IMR-90 (cell line): Measurements from ENCODE around the gene CCT4. TPM values are rescaled to one million over a fixed set of nuclear protein-coding genes. Genes with fewer than 3 reads are reported as not detected.

ENCODE experiments used
- ATAC-seq: fragments of 200-7000 bp; cut with Tn5 transposase; 2 replicates; pipeline ENCODE4 v1.9.1; 2020; ENCODE audit warnings: low read depth, mild to moderate bottlenecking, moderate library complexity
- BruUV-seq: library from RNA; stranded (reverse); fragments of 400-500 nt; replicated peaks from 2 replicates; lab custom pipeline; 2021; lab: Mats Ljungman, UMichigan
- CTCF ChIA-PET: fragments of 300-600 bp; formaldehyde crosslinking; extraction: SDS; loops from one replicate; lab custom pipeline; 2021; ENCODE audit warnings: antibody characterized with exemption; lab: Yijun Ruan, JAX
- POLR2A ChIA-PET: fragments of 300-600 bp; sonication (Branson Sonifier 250); formaldehyde crosslinking; loops from one replicate; lab custom pipeline; 2022; ENCODE audit warnings: antibody characterized with exemption; ENCODE audit not compliant: unreplicated experiment; lab: Charles Lee
- DNase-seq: peaks from one replicate; pipeline ENCODE4 v3.0.0; 2013
- H2AFZ ChIP-seq: replicated peaks from 2 replicates; pipeline ENCODE3; 2013; ENCODE audit warnings: low read length, mild to moderate bottlenecking; ENCODE audit not compliant: poor library complexity
- H2AK5ac ChIP-seq: 2 replicates; pipeline ENCODE4 v1.6.1; 2013; ENCODE audit warnings: low read depth, low read length, inconsistent platforms
- H2AK9ac ChIP-seq: replicated peaks from 2 replicates; pipeline ENCODE3; 2013; ENCODE audit warnings: mild to moderate bottlenecking, low read depth, low read length, moderate library complexity; ENCODE audit not compliant: poor library complexity
- H2BK120ac ChIP-seq: 2 replicates; pipeline ENCODE4 v1.6.1; 2013; ENCODE audit warnings: low read depth, low read length, inconsistent platforms
- H2BK15ac ChIP-seq: 3 replicates; pipeline ENCODE4 v1.6.1; 2013; ENCODE audit warnings: low read depth, low read length, inconsistent platforms
- H2BK20ac ChIP-seq: 2 replicates; pipeline ENCODE4 v1.6.1; 2013; ENCODE audit warnings: low read depth, mild to moderate bottlenecking, inconsistent platforms, low read length, moderate library complexity
- H2BK5ac ChIP-seq: 2 replicates; pipeline ENCODE4 v1.6.1; 2013; ENCODE audit warnings: mild to moderate bottlenecking, low read depth, low read length, inconsistent platforms; ENCODE audit not compliant: poor library complexity, severe bottlenecking
- H3K14ac ChIP-seq: replicated peaks from 2 replicates; pipeline ENCODE4 v1.6.1; 2013; ENCODE audit warnings: low read depth, low read length, inconsistent platforms
- H3K18ac ChIP-seq: 2 replicates; pipeline ENCODE4 v1.6.1; 2013; ENCODE audit warnings: low read depth, low read length, control low read depth
- H3K23ac ChIP-seq: 2 replicates; pipeline ENCODE4 v1.6.1; 2013; ENCODE audit warnings: low read depth, low read length, inconsistent platforms
- H3K27ac ChIP-seq: 2 replicates; pipeline ENCODE4 v1.5.1; 2013; ENCODE audit warnings: mild to moderate bottlenecking, control low read depth, low read length; ENCODE audit not compliant: insufficient read depth
- H3K27me3 ChIP-seq: 2 replicates; pipeline ENCODE4 v1.6.1; 2013; ENCODE audit warnings: low read length; ENCODE audit not compliant: control insufficient read depth, insufficient read depth
- H3K36me3 ChIP-seq: 2 replicates; pipeline ENCODE4 v1.6.1; 2013; ENCODE audit warnings: low read length, mixed read lengths; ENCODE audit not compliant: control insufficient read depth, insufficient read depth
- H3K4ac ChIP-seq: 2 replicates; pipeline ENCODE4 v1.6.1; 2013; ENCODE audit warnings: low read depth, low read length, inconsistent platforms
- H3K4me1 ChIP-seq: 2 replicates; pipeline ENCODE4 v1.6.1; 2013; ENCODE audit warnings: low read length, mixed read lengths; ENCODE audit not compliant: control insufficient read depth, insufficient read depth
- H3K4me2 ChIP-seq: 2 replicates; pipeline ENCODE4 v1.6.1; 2013; ENCODE audit warnings: low read depth, mild to moderate bottlenecking, control low read depth, low read length, moderate library complexity
- H3K4me3 ChIP-seq: 2 replicates; pipeline ENCODE4 v1.5.1; 2013; ENCODE audit warnings: low read depth, mild to moderate bottlenecking, control low read depth, low read length, moderate library complexity; ENCODE audit not compliant: insufficient read depth
- H3K56ac ChIP-seq: 2 replicates; pipeline ENCODE4 v1.6.1; 2013; ENCODE audit warnings: low read length, inconsistent platforms; ENCODE audit not compliant: insufficient read depth; ENCODE audit errors: extremely low read depth
- H3K79me1 ChIP-seq, 2 experiments: 2 replicates each; pipeline ENCODE4 v1.6.1; 2013; ENCODE audit warnings: low read length in 2 of 2, inconsistent platforms in 1 of 2, low read depth in 1 of 2
- H3K9ac ChIP-seq: 2 replicates; pipeline ENCODE4 v1.6.1; 2013; ENCODE audit warnings: low read depth, low read length, control low read depth
- H3K9me1 ChIP-seq: 2 replicates; pipeline ENCODE4 v1.6.1; 2013; ENCODE audit warnings: low read length, inconsistent platforms; ENCODE audit not compliant: insufficient read depth
- H3K9me3 ChIP-seq: 2 replicates; pipeline ENCODE4 v1.6.1; 2013; ENCODE audit warnings: low read length; ENCODE audit not compliant: control insufficient read depth, insufficient read depth
- H4K20me1 ChIP-seq: 2 replicates; pipeline ENCODE4 v1.6.1; 2013; ENCODE audit warnings: low read length, inconsistent platforms; ENCODE audit not compliant: insufficient read depth
- H4K5ac ChIP-seq: 2 replicates; pipeline ENCODE4 v1.6.1; 2013; ENCODE audit warnings: mild to moderate bottlenecking, low read depth, low read length, control low read depth
- H4K8ac ChIP-seq, 2 experiments: 2 replicates each; pipeline ENCODE4 v1.6.1; 2013; ENCODE audit warnings: low read depth in 2 of 2, low read length in 2 of 2, control low read depth in 1 of 2, inconsistent platforms in 1 of 2
- H4K91ac ChIP-seq: 2 replicates; pipeline ENCODE4 v1.6.1; 2013; ENCODE audit warnings: low read depth, low read length, inconsistent platforms; ENCODE audit not compliant: insufficient read depth
- BHLHE40 ChIP-seq: fragments of 150-350 bp; IDR thresholded peaks from 2 replicates; pipeline ENCODE4 v1.6.1; 2016; ENCODE audit warnings: mild to moderate bottlenecking, low read depth, low read length
- CEBPB ChIP-seq: IDR thresholded peaks from 2 replicates; pipeline ENCODE4 v1.6.1; 2012; ENCODE audit warnings: low read depth, low read length, improper control_type of control experiment
- FOS ChIP-seq: fragments of 150-350 bp; IDR thresholded peaks from 2 replicates; pipeline ENCODE4 v1.6.1; 2016; ENCODE audit warnings: low read depth, low read length
- MAZ ChIP-seq: IDR thresholded peaks from 2 replicates; pipeline ENCODE4 v1.6.1; 2012; ENCODE audit warnings: low read depth, mild to moderate bottlenecking, low read length, improper control_type of control experiment, moderate library complexity, borderline replicate concordance
- NFE2L2 ChIP-seq: fragments of 150-350 bp; IDR thresholded peaks from 2 replicates; pipeline ENCODE4 v1.6.1; 2016; ENCODE audit warnings: low read depth, mild to moderate bottlenecking, low read length
- POLR2A ChIP-seq: IDR thresholded peaks from 2 replicates; pipeline ENCODE4 v1.6.1; 2012; ENCODE audit warnings: mild to moderate bottlenecking, low read depth, low read length
- RCOR1 ChIP-seq: IDR thresholded peaks from 2 replicates; pipeline ENCODE4 v1.6.1; 2012; ENCODE audit warnings: mild to moderate bottlenecking, low read length, improper control_type of control experiment; ENCODE audit not compliant: insufficient replicate concordance
- WGBS, 2 experiments: methylation state at CpG; one replicate each; pipeline versions ENCODE4 v1.1.5 to v1.1.7; 2013; ENCODE audit warnings: missing lambda C conversion rate in 2 of 2; ENCODE audit not compliant: insufficient read length in 1 of 2; ENCODE audit errors: extremely low coverage in 2 of 2; 5-methylcytosine and 5-hydroxymethylcytosine counted together
- dilution Hi-C: fragments of 300-500 bp; cut with HindIII; formaldehyde crosslinking; loops from one replicate; pipeline ENCODE4 v1.14.3; 2018; ENCODE audit warnings: low sequenced_read_pairs; ENCODE audit not compliant: unreplicated experiment
- in situ Hi-C: fragments of 300-500 bp; cut with MboI; formaldehyde crosslinking; loops from 3 replicates; pipeline ENCODE4 v1.14.3; 2019; ENCODE audit warnings: low sequenced_read_pairs, inconsistent platforms, mixed read lengths
- intact Hi-C: fragments of 100-400 bp; cut with micrococcal nuclease; formaldehyde crosslinking; loops from 2 replicates; pipeline ENCODE4 v1.10.0; 2022
- polyA plus RNA-seq, 3 experiments: library from polyadenylated mRNA; depleted of rRNA; stranded (reverse); fragments of >200 nt; gene quantifications; 2 replicates each; pipeline ENCODE4 v1.2.3, GENCODE V29; 2012; ENCODE audit warnings: low replicate concordance in 1 of 3
- total RNA-seq: library from RNA; depleted of rRNA; stranded (reverse); fragments of >200 nt; gene quantifications from 2 replicates; pipeline ENCODE4 v1.2.3, GENCODE V29; 2012
- TF ChIP-seq, protein P1 (sequence below): conservative IDR thresholded peaks from 2 replicates; pipeline ENCODE4 v1.5.1; 2012; ENCODE audit warnings: mild to moderate bottlenecking, low read depth, low read length, improper control_type of control experiment
- TF ChIP-seq, protein P2 (sequence below): fragments of 150-350 bp; IDR thresholded peaks from 2 replicates; pipeline ENCODE4 v1.6.1; 2016; ENCODE audit warnings: low read depth, mild to moderate bottlenecking, low read length, moderate library complexity, borderline replicate concordance

Gene CCT4
- total and polyA plus RNA-seq, 2 of the 4 experiments (the other 2 are of a cell fraction): 94.4 to 187 TPM

DNA sequence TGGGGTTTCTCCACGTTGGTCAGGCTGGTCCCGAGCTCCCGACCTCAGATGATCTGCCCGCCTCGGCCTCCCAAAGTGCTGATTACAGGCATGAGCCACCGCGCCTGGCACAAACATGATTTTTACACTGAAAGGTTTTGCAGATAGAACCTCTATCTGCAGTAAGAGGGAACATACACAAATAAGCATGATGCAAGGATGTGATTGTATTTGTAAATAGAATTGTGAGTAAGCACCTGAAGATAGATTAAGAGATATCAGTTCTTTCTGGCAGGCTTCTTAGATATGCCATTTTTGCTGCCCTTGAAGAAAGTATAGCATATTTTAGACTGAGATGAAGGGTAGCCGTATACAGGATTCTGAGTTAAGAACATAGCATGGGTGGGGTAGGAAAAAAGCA, 20.7 kb upstream of the CCT4 start:
- Histone ChIP-seq H3K14ac (no peak overlapping the region), H3K18ac (no peak overlapping the region), H4K5ac (no peak overlapping the region), H2BK120ac (no peak overlapping the region), H3K36me3 (no peaks in the 10 kb centered on the region), H2AK5ac (no peak overlapping the region), H3K56ac (no peak overlapping the region), H3K27me3 (no peaks in the 10 kb centered on the region), H3K79me1 (peaks cover 20 to 38% of the 10 kb centered on the region in 2 experiments), H2AK9ac (no peak overlapping the region), H3K9me1 (no peaks in the 10 kb centered on the region), H3K4ac (no peak overlapping the region), H3K4me3 (no peak overlapping the region), H4K91ac (no peak overlapping the region), H3K9ac (no peak overlapping the region), H2BK15ac (no peak overlapping the region), H3K9me3 (no peaks in the 10 kb centered on the region), H4K8ac (no peak overlapping the region), H3K4me1 (no peaks in the 10 kb centered on the region), H4K20me1 (no peaks in the 10 kb centered on the region; the same call in 1 of the 2 replicates), H2AFZ (no peak overlapping the region), H3K27ac (no peak overlapping the region), H2BK20ac (no peak overlapping the region), H2BK5ac (no peak overlapping the region), H3K23ac (no peak overlapping the region), H3K4me2 (no peak overlapping the region)
- dilution Hi-C loops (no loop called here), in situ Hi-C loops (no loop called here), intact Hi-C loops (no loop called here)
- WGBS, 2 experiments: 93% methylated on average over 8 of the region's 8 CpGs; no CpG with 5 or more reads in 1 of the 2 experiments
- POLR2A ChIA-PET: no interaction called here
- CTCF ChIA-PET: no interaction called here
- ATAC-seq: no peak
- no TSS peak for BruUV-seq
- DNase-seq: no peak
- no peak for TF ChIP-seq CEBPB
- TF ChIP-seq BHLHE40: no peak
- no peak for TF ChIP-seq RCOR1
- TF ChIP-seq NFE2L2: no peak
- no peak for TF ChIP-seq FOS
- TF ChIP-seq, protein P1, sequence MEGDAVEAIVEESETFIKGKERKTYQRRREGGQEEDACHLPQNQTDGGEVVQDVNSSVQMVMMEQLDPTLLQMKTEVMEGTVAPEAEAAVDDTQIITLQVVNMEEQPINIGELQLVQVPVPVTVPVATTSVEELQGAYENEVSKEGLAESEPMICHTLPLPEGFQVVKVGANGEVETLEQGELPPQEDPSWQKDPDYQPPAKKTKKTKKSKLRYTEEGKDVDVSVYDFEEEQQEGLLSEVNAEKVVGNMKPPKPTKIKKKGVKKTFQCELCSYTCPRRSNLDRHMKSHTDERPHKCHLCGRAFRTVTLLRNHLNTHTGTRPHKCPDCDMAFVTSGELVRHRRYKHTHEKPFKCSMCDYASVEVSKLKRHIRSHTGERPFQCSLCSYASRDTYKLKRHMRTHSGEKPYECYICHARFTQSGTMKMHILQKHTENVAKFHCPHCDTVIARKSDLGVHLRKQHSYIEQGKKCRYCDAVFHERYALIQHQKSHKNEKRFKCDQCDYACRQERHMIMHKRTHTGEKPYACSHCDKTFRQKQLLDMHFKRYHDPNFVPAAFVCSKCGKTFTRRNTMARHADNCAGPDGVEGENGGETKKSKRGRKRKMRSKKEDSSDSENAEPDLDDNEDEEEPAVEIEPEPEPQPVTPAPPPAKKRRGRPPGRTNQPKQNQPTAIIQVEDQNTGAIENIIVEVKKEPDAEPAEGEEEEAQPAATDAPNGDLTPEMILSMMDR: no peak
- no peak for TF ChIP-seq POLR2A
- TF ChIP-seq, protein P2, sequence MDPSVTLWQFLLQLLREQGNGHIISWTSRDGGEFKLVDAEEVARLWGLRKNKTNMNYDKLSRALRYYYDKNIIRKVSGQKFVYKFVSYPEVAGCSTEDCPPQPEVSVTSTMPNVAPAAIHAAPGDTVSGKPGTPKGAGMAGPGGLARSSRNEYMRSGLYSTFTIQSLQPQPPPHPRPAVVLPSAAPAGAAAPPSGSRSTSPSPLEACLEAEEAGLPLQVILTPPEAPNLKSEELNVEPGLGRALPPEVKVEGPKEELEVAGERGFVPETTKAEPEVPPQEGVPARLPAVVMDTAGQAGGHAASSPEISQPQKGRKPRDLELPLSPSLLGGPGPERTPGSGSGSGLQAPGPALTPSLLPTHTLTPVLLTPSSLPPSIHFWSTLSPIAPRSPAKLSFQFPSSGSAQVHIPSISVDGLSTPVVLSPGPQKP: no peak
- TF ChIP-seq MAZ: no peak
